DOHH2 (cell line): Measurements from ENCODE around the gene CRTAP.

ENCODE experiments used
- H3F3A ChIP-seq: fragments of 200-600 bp; sonication (generic), shearing (Covaris generic); 2 replicates; pipeline ENCODE4 v1.6.0; 2016; ENCODE audit warnings: antibody characterized with exemption, mild to moderate bottlenecking; ENCODE audit not compliant: control insufficient read depth, insufficient read depth
- H3K27ac ChIP-seq: fragments of 200-600 bp; sonication (generic); 2 replicates; pipeline ENCODE4 v1.5.1; 2014; ENCODE audit warnings: low read depth, mild to moderate bottlenecking, low read length, moderate library complexity
- H3K27me3 ChIP-seq: fragments of 200-600 bp; sonication (generic); 2 replicates; pipeline ENCODE4 v1.6.1; 2014; ENCODE audit warnings: mild to moderate bottlenecking, low read length, mixed read lengths; ENCODE audit not compliant: control insufficient read depth
- H3K36me3 ChIP-seq: fragments of 200-600 bp; sonication (generic); 2 replicates; pipeline ENCODE4 v1.6.1; 2014; ENCODE audit warnings: mild to moderate bottlenecking, low read length, moderate library complexity, mixed read lengths; ENCODE audit not compliant: control insufficient read depth
- H3K4me1 ChIP-seq: fragments of 200-600 bp; sonication (generic); 2 replicates; pipeline ENCODE4 v1.6.1; 2014; ENCODE audit warnings: mild to moderate bottlenecking, low read length, mixed read lengths; ENCODE audit not compliant: control insufficient read depth
- H3K4me2 ChIP-seq: fragments of 200-600 bp; sonication (generic); 2 replicates; pipeline ENCODE4 v1.6.0; 2014; ENCODE audit warnings: mild to moderate bottlenecking, low read length, moderate library complexity
- H3K4me3 ChIP-seq: fragments of 200-600 bp; sonication (generic); 2 replicates; pipeline ENCODE4 v1.5.1; 2014; ENCODE audit warnings: mild to moderate bottlenecking, low read length, mixed read lengths
- H3K79me2 ChIP-seq: fragments of 200-600 bp; sonication (generic); 2 replicates; pipeline ENCODE4 v1.6.1; 2014; ENCODE audit warnings: mild to moderate bottlenecking, low read length, mixed read lengths; ENCODE audit not compliant: control insufficient read depth
- H3K9me2 ChIP-seq: fragments of 200-600 bp; sonication (generic); replicated peaks from 2 replicates; pipeline ENCODE4 v1.6.1; 2014; ENCODE audit warnings: mild to moderate bottlenecking, low read length, mixed read lengths; ENCODE audit not compliant: control insufficient read depth
- H3K9me3 ChIP-seq: fragments of 200-600 bp; sonication (generic); 2 replicates; pipeline ENCODE4 v1.6.1; 2014; ENCODE audit warnings: antibody characterized with exemption, low read length, mixed read lengths; ENCODE audit not compliant: control insufficient read depth, insufficient read depth
- H4K20me1 ChIP-seq: fragments of 200-600 bp; sonication (generic); 2 replicates; pipeline ENCODE4 v1.6.0; 2014; ENCODE audit warnings: low read depth, mild to moderate bottlenecking, antibody characterized with exemption, low read length, moderate library complexity; ENCODE audit not compliant: control insufficient read depth, insufficient read depth
- CTCF ChIP-seq: fragments of 200-600 bp; sonication (generic); IDR thresholded peaks from one replicate; pipeline ENCODE4 v1.5.1; 2014; ENCODE audit warnings: antibody characterized with exemption, mild to moderate bottlenecking, low read depth, low read length; ENCODE audit not compliant: poor library complexity, severe bottlenecking
- EZH2phosphoT487 ChIP-seq: fragments of 200-600 bp; sonication (generic); IDR thresholded peaks from 2 replicates; pipeline ENCODE4 v1.6.1; 2017; ENCODE audit warnings: borderline replicate concordance, mild to moderate bottlenecking, antibody characterized with exemption, low read length, moderate library complexity, mixed read lengths

CRTAP gene

GRCh38 chr3:33122991-33123390 lies 9.2 kb downstream of the CRTAP start:
- peaks cover 4% of the 10 kb centered on the region; the same call in 1 of the 2 replicates for H3K79me2 ChIP-seq
- H3K9me3 ChIP-seq, result no peaks in the 10 kb centered on the region
- H4K20me1 ChIP-seq, result no peaks in the 10 kb centered on the region
- no peaks in the 10 kb centered on the region for H3K9me2 ChIP-seq
- H3K4me3 ChIP-seq, result no peak overlapping the region
- H3K4me1 ChIP-seq, result no peaks in the 10 kb centered on the region
- H3F3A ChIP-seq, result no peaks in the 10 kb centered on the region
- no peak overlapping the region for H3K27ac ChIP-seq
- no peaks in the 10 kb centered on the region for H3K27me3 ChIP-seq
- TF ChIP-seq CTCF (no peak), EZH2phosphoT487 (no peak)
- H3K4me2 ChIP-seq, result no peak overlapping the region
- peaks cover 47% of the 10 kb centered on the region for H3K36me3 ChIP-seq

- Histone ChIP-seq H3K4me1 (no peaks in the 10 kb centered on the region), H3K9me2 (no peaks in the 10 kb centered on the region), H3K4me3 (no peak overlapping the region), H3K4me2 (no peak overlapping the region), H3K27ac (no peak overlapping the region), H3K27me3 (no peaks in the 10 kb centered on the region), H3F3A (no peaks in the 10 kb centered on the region), H3K36me3 (peaks cover 47% of the 10 kb centered on the region), H4K20me1 (no peaks in the 10 kb centered on the region), H3K79me2 (no peaks in the 10 kb centered on the region), H3K9me3 (no peaks in the 10 kb centered on the region)
- no peak for TF ChIP-seq EZH2phosphoT487
- no peak for TF ChIP-seq CTCF
These were observed 10.8 kb downstream of the CRTAP start for GRCh38 chr3:33124638-33125037.

GRCh38 chr3:33125840-33126239 lies 12.0 kb downstream of the CRTAP start:
- H3K27me3 ChIP-seq, result no peaks in the 10 kb centered on the region
- no peaks in the 10 kb centered on the region for H3K79me2 ChIP-seq
- TF ChIP-seq CTCF, result no peak
- TF ChIP-seq EZH2phosphoT487, result no peak
- H3K9me3 ChIP-seq, result no peaks in the 10 kb centered on the region
- no peaks in the 10 kb centered on the region for H3K9me2 ChIP-seq
- H3F3A ChIP-seq, result no peaks in the 10 kb centered on the region
- H3K4me3 ChIP-seq, result no peak overlapping the region
- H3K36me3 ChIP-seq, result peaks cover 41% of the 10 kb centered on the region
- no peaks in the 10 kb centered on the region for H4K20me1 ChIP-seq
- H3K4me2 ChIP-seq, result no peak overlapping the region
- no peak overlapping the region for H3K27ac ChIP-seq
- no peaks in the 10 kb centered on the region for H3K4me1 ChIP-seq

- Histone ChIP-seq H3K79me2 (no peaks in the 10 kb centered on the region), H3K36me3 (peaks cover 34% of the 10 kb centered on the region), H4K20me1 (peaks cover 5% of the 10 kb centered on the region; the same call in 1 of the 2 replicates)
These were observed 14.9 kb downstream of the CRTAP start for GRCh38 chr3:33128706-33129105.

More at GRCh38 chr3:33128706-33129105, 14.9 kb downstream of the CRTAP start:
- H3K4me2 ChIP-seq, result no peak overlapping the region
- H3K9me2 ChIP-seq, result no peaks in the 10 kb centered on the region
- no peaks in the 10 kb centered on the region for H3K4me1 ChIP-seq
- TF ChIP-seq EZH2phosphoT487 (no peak), CTCF (no peak)
- H3K9me3 ChIP-seq, result no peaks in the 10 kb centered on the region
- H3K4me3 ChIP-seq, result no peak overlapping the region
- H3K27ac ChIP-seq, result no peak overlapping the region
- H3F3A ChIP-seq, result no peaks in the 10 kb centered on the region
- no peaks in the 10 kb centered on the region for H3K27me3 ChIP-seq
